A549 treated with RU486 at 1 μM for 4 hours (cell line): Measurements from ENCODE around the gene AKAP4. TPM values are rescaled to one million over a fixed set of nuclear protein-coding genes. Genes with fewer than 3 reads are reported as not detected.

Source experiments
- total RNA-seq: library from RNA; stranded (reverse); fragments of 200-300 nt; extraction: Qiagen RNA extraction; gene quantifications from 5 replicates; pipeline ENCODE4 v1.2.3, GENCODE V29; 2022; ENCODE audit warnings: low read depth

AKAP4 gene, protein sequence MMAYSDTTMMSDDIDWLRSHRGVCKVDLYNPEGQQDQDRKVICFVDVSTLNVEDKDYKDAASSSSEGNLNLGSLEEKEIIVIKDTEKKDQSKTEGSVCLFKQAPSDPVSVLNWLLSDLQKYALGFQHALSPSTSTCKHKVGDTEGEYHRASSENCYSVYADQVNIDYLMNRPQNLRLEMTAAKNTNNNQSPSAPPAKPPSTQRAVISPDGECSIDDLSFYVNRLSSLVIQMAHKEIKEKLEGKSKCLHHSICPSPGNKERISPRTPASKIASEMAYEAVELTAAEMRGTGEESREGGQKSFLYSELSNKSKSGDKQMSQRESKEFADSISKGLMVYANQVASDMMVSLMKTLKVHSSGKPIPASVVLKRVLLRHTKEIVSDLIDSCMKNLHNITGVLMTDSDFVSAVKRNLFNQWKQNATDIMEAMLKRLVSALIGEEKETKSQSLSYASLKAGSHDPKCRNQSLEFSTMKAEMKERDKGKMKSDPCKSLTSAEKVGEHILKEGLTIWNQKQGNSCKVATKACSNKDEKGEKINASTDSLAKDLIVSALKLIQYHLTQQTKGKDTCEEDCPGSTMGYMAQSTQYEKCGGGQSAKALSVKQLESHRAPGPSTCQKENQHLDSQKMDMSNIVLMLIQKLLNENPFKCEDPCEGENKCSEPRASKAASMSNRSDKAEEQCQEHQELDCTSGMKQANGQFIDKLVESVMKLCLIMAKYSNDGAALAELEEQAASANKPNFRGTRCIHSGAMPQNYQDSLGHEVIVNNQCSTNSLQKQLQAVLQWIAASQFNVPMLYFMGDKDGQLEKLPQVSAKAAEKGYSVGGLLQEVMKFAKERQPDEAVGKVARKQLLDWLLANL
- total RNA-seq: not detected in 5 replicates

DNA sequence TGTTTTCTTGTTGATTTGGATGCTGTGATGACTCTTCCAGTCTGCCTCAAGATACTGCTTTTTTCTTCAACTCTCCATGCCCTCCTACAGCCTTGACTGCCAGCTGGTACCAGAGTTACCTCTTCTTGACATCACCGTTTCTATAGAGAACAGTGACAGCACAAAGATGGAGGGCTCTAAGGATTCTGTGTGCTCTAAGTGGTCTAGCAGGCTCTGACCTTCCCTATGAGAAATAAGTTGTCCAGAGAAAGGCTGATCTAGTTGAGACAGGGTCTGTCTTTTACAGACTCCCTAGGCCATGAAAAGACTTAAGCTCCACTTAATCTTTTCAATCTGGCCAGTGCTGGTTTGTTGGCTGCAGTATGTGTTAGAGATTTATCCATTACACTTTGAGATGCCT lies at the start of gene AKAP4:
TSS of gene AKAP4 (minus strand) at position 101 of the 400 bp plus-strand sequence. CDS start 118 bp downstream, outside the sequence.

DNA sequence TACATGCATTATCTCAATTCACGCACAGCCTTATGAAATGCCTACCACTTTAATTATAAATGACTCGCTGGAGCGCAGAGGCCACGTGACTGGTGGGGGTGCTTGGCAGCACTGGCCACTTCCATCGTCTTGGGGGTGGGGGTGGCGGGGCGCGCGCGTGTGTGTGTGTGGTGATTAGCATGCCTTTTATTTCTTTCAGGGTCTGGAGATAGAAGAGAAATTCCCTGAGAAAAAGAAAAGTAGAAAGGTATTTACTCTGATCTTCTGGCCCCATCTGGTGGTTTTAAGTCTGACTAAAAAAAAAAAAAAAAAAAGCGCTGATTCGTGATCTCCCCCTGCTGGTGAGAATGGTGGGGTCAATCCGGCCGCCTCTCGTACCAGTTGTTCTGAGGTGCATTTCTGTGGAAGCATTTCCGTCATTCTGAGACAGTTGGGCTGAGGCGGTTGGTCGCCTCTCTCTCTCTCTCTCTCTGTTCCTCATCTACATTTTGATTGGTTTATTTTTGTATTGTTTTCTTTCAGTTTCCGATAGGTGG lies 3.6 kb upstream of the AKAP4 start, which contains the start of gene CCNB3:
TSS of gene CCNB3 (plus strand) at position 402 of the 536 bp plus-strand sequence. CDS start 80,399 bp downstream, outside the sequence.

Other genes with a start within 250 kb of the AKAP4 start
- 0.50 to 0.87 TPM (median 0.69 TPM) in 5 replicates for gene CCNB3, start 3.8 kb upstream of the AKAP4 start, total RNA-seq